WTC11 (cell line): ENCODE measurements around the gene PTPN3.

Source experiments
- CREB1 ChIP-seq: sonication (generic); formaldehyde crosslinking; IDR thresholded peaks from 2 replicates; pipeline ENCODE4 v1.8.0; 2023; ENCODE audit warnings: mild to moderate bottlenecking, missing genetic modification reagents
- CTCF ChIP-seq: fragments of 200-600 bp; IDR thresholded peaks from 2 replicates; pipeline ENCODE4 v1.8.0; 2022; ENCODE audit warnings: antibody characterized with exemption
- ELF4 ChIP-seq: sonication (generic); formaldehyde crosslinking; IDR thresholded peaks from 2 replicates; pipeline ENCODE4 v1.8.1; 2022; ENCODE audit warnings: low read depth, mild to moderate bottlenecking, moderate library complexity, missing genetic modification reagents
- IRF1 ChIP-seq: sonication (generic); formaldehyde crosslinking; IDR thresholded peaks from 2 replicates; pipeline ENCODE4 v1.8.0; 2023; ENCODE audit warnings: missing genetic modification reagents
- IRF2 ChIP-seq: sonication (generic); formaldehyde crosslinking; IDR thresholded peaks from 2 replicates; pipeline ENCODE4 v1.8.0; 2022; ENCODE audit warnings: low read depth, missing genetic modification reagents, borderline replicate concordance
- NR2C2 ChIP-seq: sonication (generic); formaldehyde crosslinking; IDR thresholded peaks from 2 replicates; pipeline ENCODE4 v1.8.0; 2022; ENCODE audit warnings: mild to moderate bottlenecking, missing genetic modification reagents
- SMAD4 ChIP-seq: sonication (generic); formaldehyde crosslinking; IDR thresholded peaks from 2 replicates; pipeline ENCODE4 v1.8.0; 2022; ENCODE audit warnings: mild to moderate bottlenecking, missing genetic modification reagents
- TEAD1 ChIP-seq: sonication (generic); formaldehyde crosslinking; IDR thresholded peaks from 2 replicates; pipeline ENCODE4 v1.8.0; 2022; ENCODE audit warnings: mild to moderate bottlenecking, missing genetic modification reagents
- ZNF121 ChIP-seq: sonication (generic); formaldehyde crosslinking; IDR thresholded peaks from 2 replicates; pipeline ENCODE4 v1.8.0; 2023; ENCODE audit warnings: missing genetic modification reagents
- ZNF138 ChIP-seq: sonication (generic); formaldehyde crosslinking; conservative IDR thresholded peaks from 2 replicates; pipeline ENCODE4 v1.8.1; 2022; ENCODE audit warnings: mild to moderate bottlenecking, moderate library complexity, missing genetic modification reagents
- TF ChIP-seq, protein P1 (sequence below): sonication (generic); formaldehyde crosslinking; IDR thresholded peaks from 2 replicates; pipeline ENCODE4 v1.8.0; 2022; ENCODE audit warnings: mild to moderate bottlenecking, missing genetic modification reagents
- TF ChIP-seq, protein P2 (sequence below): sonication (generic); formaldehyde crosslinking; IDR thresholded peaks from 2 replicates; pipeline ENCODE4 v1.8.1; 2023; ENCODE audit warnings: mild to moderate bottlenecking, moderate library complexity, missing genetic modification reagents

DNA sequence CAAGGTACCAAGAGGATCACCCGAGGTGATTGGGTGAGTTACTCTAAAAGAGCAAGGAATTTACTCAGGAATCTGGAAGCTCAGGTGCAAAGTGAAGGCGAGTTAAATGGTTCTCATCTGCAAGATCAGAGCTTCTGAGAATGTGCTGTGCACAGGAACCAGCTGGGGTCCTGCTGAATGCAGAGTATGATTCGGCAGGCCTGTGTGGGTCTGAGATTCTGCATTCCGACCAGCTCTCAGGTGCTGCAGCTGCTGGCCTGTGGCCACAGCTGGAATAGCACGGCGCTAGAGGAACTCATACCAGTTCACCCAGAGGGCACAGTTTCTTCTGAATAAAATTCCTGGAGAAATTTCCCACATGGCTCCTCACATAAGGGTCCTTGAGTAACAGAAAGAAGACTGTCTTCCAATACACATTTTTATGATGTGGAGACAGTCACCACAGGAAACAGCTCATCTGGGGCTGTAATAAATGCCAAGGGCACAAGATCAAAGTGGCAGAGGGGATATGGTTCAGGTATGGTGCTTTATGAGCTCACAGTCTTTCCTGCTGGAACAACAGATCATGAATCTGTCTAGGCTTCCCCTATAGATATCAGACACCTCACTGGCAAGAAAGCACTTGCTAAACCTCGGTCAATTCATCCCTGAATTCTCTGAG, 83.9 kb downstream of the PTPN3 start:
- TF ChIP-seq CTCF (no peak), NR2C2 (CRISPR knock-in tag) (no peak), SMAD4 (CRISPR knock-in tag) (no peak), ZNF121 (CRISPR knock-in tag) (no peak), IRF2 (CRISPR knock-in tag) (no peak), ZNF138 (CRISPR knock-in tag) (no peak), IRF1 (CRISPR knock-in tag) (no peak), ELF4 (no peak), CREB1 (CRISPR knock-in tag) (no peak), TEAD1 (CRISPR knock-in tag) (no peak)
- TF ChIP-seq, protein P1, sequence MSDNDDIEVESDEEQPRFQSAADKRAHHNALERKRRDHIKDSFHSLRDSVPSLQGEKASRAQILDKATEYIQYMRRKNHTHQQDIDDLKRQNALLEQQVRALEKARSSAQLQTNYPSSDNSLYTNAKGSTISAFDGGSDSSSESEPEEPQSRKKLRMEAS (CRISPR knock-in tag) = no peak
- TF ChIP-seq, protein P2, sequence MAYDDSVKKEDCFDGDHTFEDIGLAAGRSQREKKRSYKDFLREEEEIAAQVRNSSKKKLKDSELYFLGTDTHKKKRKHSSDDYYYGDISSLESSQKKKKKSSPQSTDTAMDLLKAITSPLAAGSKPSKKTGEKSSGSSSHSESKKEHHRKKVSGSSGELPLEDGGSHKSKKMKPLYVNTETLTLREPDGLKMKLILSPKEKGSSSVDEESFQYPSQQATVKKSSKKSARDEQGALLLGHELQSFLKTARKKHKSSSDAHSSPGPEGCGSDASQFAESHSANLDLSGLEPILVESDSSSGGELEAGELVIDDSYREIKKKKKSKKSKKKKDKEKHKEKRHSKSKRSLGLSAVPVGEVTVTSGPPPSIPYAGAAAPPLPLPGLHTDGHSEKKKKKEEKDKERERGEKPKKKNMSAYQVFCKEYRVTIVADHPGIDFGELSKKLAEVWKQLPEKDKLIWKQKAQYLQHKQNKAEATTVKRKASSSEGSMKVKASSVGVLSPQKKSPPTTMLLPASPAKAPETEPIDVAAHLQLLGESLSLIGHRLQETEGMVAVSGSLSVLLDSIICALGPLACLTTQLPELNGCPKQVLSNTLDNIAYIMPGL (CRISPR knock-in tag) = no peak
